SW 1271 (cell line): ENCODE measurements around the gene NDUFA13.
"Not testable (repeated sequence)": the region's sequence is repeated elsewhere in the genome, so short reads cannot be mapped to it uniquely, and the experiment has no call there.

Experiments
- DNase-seq, 2 experiments: peaks; one replicate each; lab custom pipeline; 2025; lab: John Stamatoyannopoulos, UW

NDUFA13 gene

GRCh38 chr19:19515642-19516519 lies at the start of gene NDUFA13:
TSS of gene NDUFA13 (plus strand) at chr19:19516225. CDS start at chr19:19516239, 14 bp downstream.
- DNase-seq, result peak; percentile 82 to 85

DNA sequence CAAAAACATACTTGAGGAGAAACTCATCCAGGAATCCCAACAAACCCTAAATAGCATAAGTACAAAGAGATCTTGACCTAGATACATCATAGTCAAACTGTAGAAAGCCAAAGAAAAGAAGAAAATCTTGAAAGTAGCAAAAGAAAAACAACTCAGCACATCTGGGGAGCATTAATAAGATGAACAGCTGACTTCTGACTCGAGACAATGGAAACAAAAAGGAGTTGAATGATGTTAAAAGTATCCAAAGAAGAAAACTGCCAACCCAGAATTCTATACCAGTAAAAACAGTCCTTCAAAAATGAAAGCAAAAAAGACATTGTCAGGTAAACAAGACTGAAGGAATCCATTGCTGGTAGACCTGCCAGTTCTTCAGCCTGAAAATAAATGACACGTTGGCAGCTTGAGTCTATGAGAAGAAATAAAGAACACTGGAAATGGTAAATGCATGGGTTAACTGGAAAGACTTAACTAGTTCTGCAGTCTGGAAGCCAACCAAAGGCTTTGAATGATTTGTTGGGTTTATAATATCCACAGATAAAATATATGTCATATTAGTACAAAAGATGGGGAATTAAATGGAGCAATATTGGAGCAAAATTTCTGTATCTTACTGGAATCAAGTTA lies 47.5 kb upstream of the NDUFA13 start:
- no peak for DNase-seq

- DNase-seq, result no peak
Measured at GRCh38 chr19:19470579-19470978, 45.4 kb upstream of the NDUFA13 start.

- DNase-seq, result no peak
Measured at GRCh38 chr19:19471682-19472081, 44.3 kb upstream of the NDUFA13 start.

GRCh38 chr19:19472106-19472505 lies 43.9 kb upstream of the NDUFA13 start:
- DNase-seq, result not testable (repeated sequence)

DNA sequence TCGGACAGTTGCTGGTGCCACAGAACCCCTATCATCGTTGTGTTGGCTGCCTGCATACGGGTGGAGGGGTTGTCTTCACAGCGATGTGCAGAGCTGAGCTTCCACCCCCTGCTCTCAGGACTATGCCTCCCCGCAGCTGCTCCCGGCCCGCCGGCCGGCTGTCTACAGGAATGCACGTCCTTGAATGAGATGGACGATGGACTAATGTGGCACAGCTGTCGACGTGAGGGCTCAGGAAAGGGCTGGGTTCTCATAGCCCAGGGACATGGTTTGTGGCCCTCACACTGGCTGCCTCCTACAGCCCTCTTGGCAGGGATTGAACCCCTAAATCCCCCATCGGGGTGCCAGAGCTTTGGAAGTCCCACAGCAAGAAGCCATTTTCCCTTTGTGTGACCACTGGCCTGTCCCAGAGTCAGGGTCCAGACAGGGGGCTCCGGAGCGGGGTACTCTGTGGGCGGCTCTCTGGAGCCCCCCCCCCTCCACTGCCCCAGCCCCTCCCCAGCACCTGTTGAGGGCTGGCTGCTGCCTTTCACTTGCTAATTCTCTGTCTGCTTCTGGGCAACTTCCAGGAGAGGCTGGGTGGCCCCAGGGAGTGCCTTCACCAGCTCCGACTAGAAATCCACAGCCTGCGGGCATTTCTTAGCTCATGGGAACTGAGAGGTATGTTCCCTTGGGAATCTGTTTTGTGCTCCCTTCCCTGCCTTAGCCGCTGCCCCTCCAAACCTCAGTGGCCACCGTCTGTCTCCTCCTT lies 40.8 kb upstream of the NDUFA13 start:
- DNase-seq, result no peak

- DNase-seq, result peak in 1 of 2 experiments; percentile 16
Measured at GRCh38 chr19:19475849-19476828, 39.9 kb upstream of the NDUFA13 start.

GRCh38 chr19:19477705-19478383 lies 38.2 kb upstream of the NDUFA13 start:
- DNase-seq, result no peak

DNA sequence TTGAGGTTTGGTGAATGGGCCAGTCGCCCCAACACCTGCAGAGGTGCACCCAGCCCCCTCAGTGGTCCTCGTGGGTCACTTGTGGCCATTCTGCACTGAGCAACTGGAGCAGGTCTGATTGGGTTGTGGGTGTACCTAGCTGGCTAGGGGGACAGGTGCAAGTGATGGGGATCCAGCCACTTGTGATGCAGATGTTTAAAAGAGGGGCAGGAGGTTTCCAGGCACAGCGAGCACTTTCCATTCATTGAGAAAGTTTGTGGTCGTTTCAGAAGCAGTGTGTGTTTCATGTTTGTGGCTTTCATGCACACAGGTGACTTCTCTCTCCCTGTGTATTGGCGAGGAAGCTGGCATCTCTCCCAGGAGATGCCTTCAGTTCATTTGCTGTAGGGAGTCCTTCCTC lies 35.3 kb upstream of the NDUFA13 start:
- no peak for DNase-seq

- DNase-seq, result no peak
Measured at GRCh38 chr19:19482809-19483596, 33.0 kb upstream of the NDUFA13 start.

DNA sequence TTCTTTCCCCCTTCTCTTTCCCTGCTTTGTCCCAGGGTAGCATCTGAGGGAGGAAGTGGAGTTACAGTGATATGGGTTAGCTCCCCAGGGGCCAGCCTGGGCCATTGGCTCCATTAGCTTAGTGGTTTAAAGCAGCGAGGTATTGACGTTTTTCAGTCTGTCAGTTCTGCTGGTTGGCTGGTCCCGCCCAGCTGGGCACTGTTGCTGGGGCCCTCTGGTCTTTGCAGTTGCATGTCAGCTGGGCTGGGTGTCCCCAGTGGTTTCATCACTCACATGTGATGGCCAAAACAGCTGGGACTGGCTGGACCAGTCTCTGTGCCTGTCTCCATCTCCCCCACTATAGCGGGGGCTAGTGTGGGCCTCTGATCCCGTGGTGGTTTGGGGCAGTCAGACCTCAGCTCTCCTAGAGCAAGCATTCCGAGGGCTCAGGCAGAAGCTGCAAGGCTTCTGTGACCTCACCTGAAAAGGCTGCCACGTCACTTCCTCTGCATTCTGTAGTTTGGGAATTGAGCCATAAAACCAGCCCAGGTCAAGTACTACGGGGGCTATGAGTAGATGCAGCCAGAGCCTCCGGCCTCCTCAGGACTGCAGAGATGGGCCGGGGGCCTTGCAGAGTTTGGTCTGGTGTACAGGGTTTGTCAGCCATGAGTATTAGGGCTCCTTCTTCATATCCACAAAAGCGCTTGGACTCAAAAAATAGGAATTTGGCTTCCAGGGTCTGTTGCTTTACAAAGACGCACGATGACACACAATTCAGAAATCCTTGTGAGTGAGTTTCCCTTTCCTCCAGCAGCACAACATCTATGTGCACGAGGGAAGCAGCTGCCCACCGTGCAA lies 30.6 kb upstream of the NDUFA13 start:
- no peak for DNase-seq

DNA sequence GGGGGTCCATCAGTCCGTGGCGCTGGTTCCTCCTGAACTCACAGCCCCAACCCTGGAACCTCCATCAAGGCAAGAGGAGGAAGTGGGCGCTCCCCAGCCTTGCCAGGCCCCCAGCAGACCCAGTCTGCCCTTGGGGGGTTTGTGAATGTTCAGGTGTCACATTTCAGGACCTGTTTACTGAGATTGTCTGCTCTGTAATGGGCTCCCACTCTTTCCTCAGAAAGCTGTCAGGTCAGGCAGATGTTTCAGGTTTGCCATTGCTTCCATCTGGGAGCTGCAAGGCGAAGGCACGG lies 30.1 kb upstream of the NDUFA13 start:
- DNase-seq, result no peak

- DNase-seq, result no peak
Measured at GRCh38 chr19:19486343-19487076, 29.5 kb upstream of the NDUFA13 start.

GRCh38 chr19:19487077-19487949 lies 28.7 kb upstream of the NDUFA13 start:
- no peak for DNase-seq

DNA sequence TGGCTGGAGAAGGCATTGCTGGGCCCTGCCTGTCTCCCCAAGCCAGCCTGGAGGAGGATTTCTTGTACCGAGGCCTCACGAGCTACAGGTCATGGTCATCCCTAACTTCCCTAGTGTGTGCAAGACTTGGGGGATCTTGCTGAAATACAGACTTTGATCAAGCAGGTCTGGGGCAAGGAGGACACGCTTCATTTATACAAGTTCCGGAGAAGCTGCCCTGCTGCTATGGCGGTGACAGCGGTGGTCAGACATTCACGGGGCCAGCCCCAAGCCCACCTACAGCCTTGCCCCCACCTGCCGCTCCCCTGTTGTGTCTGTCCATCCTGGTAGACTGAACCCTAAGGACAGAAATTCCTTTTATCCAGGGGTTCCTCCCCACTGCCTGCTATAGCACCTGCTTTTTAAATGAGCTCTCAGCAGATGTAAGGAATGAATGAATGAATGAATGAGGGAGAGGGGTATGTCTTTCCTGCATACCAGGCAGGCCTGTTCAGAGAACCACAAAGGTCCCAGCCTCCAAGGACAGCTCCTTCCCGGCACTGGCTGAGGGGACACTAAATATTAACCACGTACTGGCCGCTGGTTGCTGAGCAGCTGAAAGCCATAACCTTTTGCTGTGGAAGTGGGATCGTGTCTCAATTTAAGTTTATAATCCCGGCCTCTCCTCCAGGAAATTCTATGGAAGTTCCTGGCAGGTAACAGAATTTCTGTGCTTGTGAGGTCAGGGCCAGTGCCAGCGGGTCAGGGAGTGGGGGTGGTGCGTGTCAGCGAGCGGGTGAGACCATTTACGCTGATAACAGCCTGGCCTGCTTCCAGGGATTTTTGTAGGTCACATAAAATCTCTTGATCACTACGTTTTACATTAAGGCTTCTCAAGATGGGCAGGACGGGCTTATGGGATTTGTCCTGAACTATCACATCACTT lies 27.8 kb upstream of the NDUFA13 start:
- no peak for DNase-seq

- peak; percentile 89 to 91 for DNase-seq
Measured at GRCh38 chr19:19488875-19489690, 26.9 kb upstream of the NDUFA13 start.
